K562 (cell line): ENCODE results near the gene PPP1R15B.

Experiments used
- CBX8 ChIP-seq: fragments of 200-600 bp; sonication (generic); IDR thresholded peaks from 2 replicates; pipeline ENCODE4 v1.6.1; 2012; ENCODE audit warnings: borderline replicate concordance, mixed run types, low read depth, mild to moderate bottlenecking, moderate library complexity, mixed read lengths, low read length, control low read depth, inconsistent platforms; ENCODE audit not compliant: poor library complexity, severe bottlenecking; ENCODE audit errors: extremely low read depth
- CEBPZ ChIP-seq: fragments of 150-350 bp; IDR thresholded peaks from 2 replicates; pipeline ENCODE4 v1.6.1; 2014; ENCODE audit warnings: low read depth, mild to moderate bottlenecking, low read length, borderline replicate concordance
- CTCF ChIP-seq, 3 experiments: IDR thresholded peaks in 2 of 3; conservative IDR thresholded peaks in 1 of 3; 2 replicates each; pipeline ENCODE4 v1.5.1; 2011 to 2012; ENCODE audit warnings: low read length in 3 of 3, mild to moderate bottlenecking in 3 of 3, control low read depth in 2 of 3, improper control_type of control experiment in 1 of 3, inconsistent platforms in 1 of 3, low read depth in 1 of 3, mixed read lengths in 1 of 3, moderate library complexity in 1 of 3; ENCODE audit not compliant: insufficient read depth in 2 of 3
- EZH2 ChIP-seq: IDR thresholded peaks from 2 replicates; pipeline ENCODE4 v1.6.1; 2012; ENCODE audit warnings: low read depth, mild to moderate bottlenecking, inconsistent platforms, low read length, borderline replicate concordance
- FOSL1 ChIP-seq: fragments of 200-800 bp; sonication (Bioruptor generic); conservative IDR thresholded peaks from 2 replicates; pipeline ENCODE4 v1.6.1; 2016; ENCODE audit warnings: missing genetic modification characterization, missing compliant biosample characterization
- SPI1 ChIP-seq: IDR thresholded peaks from 2 replicates; pipeline ENCODE4 v1.6.1; 2011; ENCODE audit warnings: low read depth, low read length, control low read depth, borderline replicate concordance
- TAF1 ChIP-seq: IDR thresholded peaks from 2 replicates; pipeline ENCODE4 v1.6.1; 2011; ENCODE audit warnings: mild to moderate bottlenecking, low read length, moderate library complexity; ENCODE audit not compliant: insufficient read depth, control insufficient read depth, severe bottlenecking; ENCODE audit errors: extremely low read depth
- YY1 ChIP-seq, 3 experiments: IDR thresholded peaks; 2 replicates each; pipeline ENCODE4 v1.6.1; 2011; ENCODE audit warnings: low read length in 2 of 3, mild to moderate bottlenecking in 2 of 3, moderate library complexity in 2 of 3, borderline replicate concordance in 1 of 3, control low read depth in 1 of 3, low read depth in 1 of 3; ENCODE audit not compliant: insufficient read depth in 3 of 3, insufficient replicate concordance in 2 of 3, control insufficient read depth in 1 of 3, insufficient read length in 1 of 3; ENCODE audit errors: extremely low read depth in 1 of 3
- ZFP1 ChIP-seq: fragments of 450-650 bp; formaldehyde crosslinking; IDR thresholded peaks from 2 replicates; pipeline ENCODE4 v1.4.0; 2020; ENCODE audit warnings: mild to moderate bottlenecking, mixed read lengths
- ZNF146 ChIP-seq: IDR thresholded peaks from one replicate; pipeline ENCODE4 v1.6.1; 2018; ENCODE audit warnings: missing compliant biosample characterization; ENCODE audit not compliant: unreplicated experiment
- ZNF239 ChIP-seq: fragments of 250-450 bp; sonication (Bioruptor Pico); IDR thresholded peaks from 2 replicates; pipeline ENCODE4 v1.4.0; 2020; ENCODE audit warnings: mild to moderate bottlenecking
- TF ChIP-seq, protein P1 (sequence below): sonication (generic); formaldehyde crosslinking; IDR thresholded peaks from 2 replicates; pipeline ENCODE4 v1.9.0; 2022; ENCODE audit warnings: mild to moderate bottlenecking, missing genetic modification reagents
- TF ChIP-seq, protein P2 (sequence below): sonication (generic); formaldehyde crosslinking; IDR thresholded peaks from 2 replicates; pipeline ENCODE4 v1.8.1; 2022; ENCODE audit warnings: missing genetic modification reagents

DNA sequence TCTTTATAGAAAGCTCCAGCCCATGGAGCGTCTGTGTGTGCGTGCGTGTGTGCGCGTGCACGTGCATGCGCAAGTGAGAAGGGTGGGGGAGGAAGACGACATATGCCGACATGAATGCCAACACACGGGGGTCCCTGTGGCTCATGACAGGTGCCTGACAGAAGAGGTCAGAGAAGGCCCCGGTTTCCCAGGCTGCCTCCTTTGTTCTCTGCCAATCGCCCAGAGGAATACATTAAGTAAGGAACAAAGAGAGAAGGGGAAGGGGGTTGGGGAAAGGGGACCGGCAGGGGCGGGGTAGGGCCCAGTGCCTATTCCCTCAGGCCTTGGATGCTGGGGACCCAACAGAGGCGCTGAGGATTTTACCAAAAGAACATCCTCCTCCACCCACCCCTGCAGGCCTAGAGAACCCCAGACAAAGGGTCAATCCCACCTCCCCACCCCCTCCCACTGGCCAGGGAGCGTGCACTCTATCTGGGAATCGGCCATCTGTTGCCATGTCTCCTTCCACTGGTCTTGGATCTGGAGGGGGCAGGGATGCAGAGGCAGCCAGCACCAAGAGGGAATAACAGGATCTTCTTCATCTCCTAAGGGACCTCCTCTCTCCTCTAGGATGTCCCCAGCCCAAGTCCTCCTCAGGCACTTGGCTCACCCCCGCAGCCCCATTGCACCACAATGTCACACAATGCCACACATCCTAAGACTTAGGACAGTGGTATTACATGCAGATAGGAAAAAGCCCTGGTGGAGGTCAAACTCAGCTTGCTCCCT lies 43.6 kb upstream of the PPP1R15B start:
- no peak for TF ChIP-seq EZH2
- TF ChIP-seq YY1 (IDR thresholded peaks at IDR 0.05; ENCODE audit: borderline replicate concordance in 1 of 3, control insufficient read depth in 1 of 3, extremely low read depth in 1 of 3, insufficient read depth in 3 of 3, insufficient read length in 1 of 3, insufficient replicate concordance in 2 of 3, low read depth in 1 of 3, low read length in 2 of 3), result no peak
- TF ChIP-seq CTCF (IDR thresholded peaks at IDR 0.05 in 2 of 3, conservative IDR thresholded peaks at IDR 0.05 in 1 of 3; ENCODE audit: insufficient read depth in 2 of 3, low read depth in 1 of 3, low read length in 3 of 3), result no peak
- no peak for TF ChIP-seq ZNF146 (CRISPR knock-in tag)
- TF ChIP-seq SPI1, result no peak
- no peak for TF ChIP-seq FOSL1 (tag)
- no peak for TF ChIP-seq TAF1
- no peak for TF ChIP-seq CBX8
- TF ChIP-seq, protein P1, sequence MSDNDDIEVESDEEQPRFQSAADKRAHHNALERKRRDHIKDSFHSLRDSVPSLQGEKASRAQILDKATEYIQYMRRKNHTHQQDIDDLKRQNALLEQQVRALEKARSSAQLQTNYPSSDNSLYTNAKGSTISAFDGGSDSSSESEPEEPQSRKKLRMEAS (CRISPR knock-in tag), result no peak
- TF ChIP-seq CEBPZ, result no peak
- TF ChIP-seq, protein P2, sequence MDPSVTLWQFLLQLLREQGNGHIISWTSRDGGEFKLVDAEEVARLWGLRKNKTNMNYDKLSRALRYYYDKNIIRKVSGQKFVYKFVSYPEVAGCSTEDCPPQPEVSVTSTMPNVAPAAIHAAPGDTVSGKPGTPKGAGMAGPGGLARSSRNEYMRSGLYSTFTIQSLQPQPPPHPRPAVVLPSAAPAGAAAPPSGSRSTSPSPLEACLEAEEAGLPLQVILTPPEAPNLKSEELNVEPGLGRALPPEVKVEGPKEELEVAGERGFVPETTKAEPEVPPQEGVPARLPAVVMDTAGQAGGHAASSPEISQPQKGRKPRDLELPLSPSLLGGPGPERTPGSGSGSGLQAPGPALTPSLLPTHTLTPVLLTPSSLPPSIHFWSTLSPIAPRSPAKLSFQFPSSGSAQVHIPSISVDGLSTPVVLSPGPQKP (CRISPR knock-in tag), result no peak
- TF ChIP-seq ZFP1 (CRISPR knock-in tag), result no peak
- no peak for TF ChIP-seq ZNF239 (CRISPR knock-in tag)
